Aorta (tissue), 5 donors: Measurements from ENCODE around the gene CRY1. TPM values are rescaled to one million over a fixed set of nuclear protein-coding genes. Genes with fewer than 3 reads are reported as not detected.

Experiments used
- ATAC-seq: fragments of 200-7000 bp; cut with Tn5 transposase; one replicate; pipeline ENCODE4 v1.9.1; 2022; ENCODE audit warnings: moderate library complexity; ENCODE audit not compliant: low FRiP score
- DNase-seq, 2 donors: peaks; one replicate each; pipeline ENCODE4 v3.0.0-alpha.2; 2020
- H3K27ac ChIP-seq, 2 donors: one replicate each; pipeline ENCODE4 v1.5.1; 2013; ENCODE audit warnings: low read length in 2 of 2, mild to moderate bottlenecking in 2 of 2, moderate library complexity in 2 of 2, control low read depth in 1 of 2, inconsistent platforms in 1 of 2, low read depth in 1 of 2
- H3K27me3 ChIP-seq, 2 donors: one replicate each; pipeline ENCODE4 v1.6.1; 2013; ENCODE audit warnings: control low read depth in 1 of 2, low read length in 1 of 2, mild to moderate bottlenecking in 1 of 2, moderate library complexity in 1 of 2; ENCODE audit not compliant: insufficient read depth in 2 of 2, control insufficient read depth in 1 of 2
- H3K36me3 ChIP-seq, 2 donors: one replicate each; pipeline ENCODE4 v1.6.1; 2013; ENCODE audit warnings: control low read depth in 1 of 2, low read length in 1 of 2, mild to moderate bottlenecking in 1 of 2; ENCODE audit not compliant: insufficient read depth in 2 of 2, control insufficient read depth in 1 of 2
- H3K4me1 ChIP-seq, 2 donors: one replicate each; pipeline ENCODE4 v1.6.1; 2013; ENCODE audit warnings: low read length in 2 of 2, control low read depth in 1 of 2, mild to moderate bottlenecking in 1 of 2, moderate library complexity in 1 of 2; ENCODE audit not compliant: insufficient read depth in 2 of 2, control insufficient read depth in 1 of 2
- H3K4me3 ChIP-seq, 2 donors: one replicate each; pipeline ENCODE4 v1.5.1; 2013; ENCODE audit warnings: low read length in 2 of 2, control low read depth in 1 of 2, mild to moderate bottlenecking in 1 of 2
- H3K9me3 ChIP-seq: one replicate; pipeline ENCODE4 v1.6.1; 2013; ENCODE audit warnings: mild to moderate bottlenecking, low read length; ENCODE audit not compliant: control insufficient read depth
- WGBS, 2 donors: extraction: QIAGEN DNeasy Blood & Tissue Kit; methylation state at CpG; one replicate each; pipeline ENCODE4 v1.1.7; 2013; 5-methylcytosine and 5-hydroxymethylcytosine counted together
- intact Hi-C, 2 donors: fragments of 100-400 bp; cut with DNase I; formaldehyde crosslinking; loops; one replicate each; pipeline versions ENCODE4 v1.14.2 to v1.15.0; 2022
- polyA plus RNA-seq, 2 donors: library from polyadenylated mRNA; stranded (reverse); fragments of 200-250 nt; gene quantifications; one replicate each; pipeline ENCODE4 v1.2.3, GENCODE V29; 2013
- total RNA-seq, 2 donors: library from RNA; stranded (reverse); fragmentation: NEBNext Ultra II Directional; extraction: Animal tissue kit (Norgen Biotek cat#: 25700); gene quantifications; one replicate each; pipeline ENCODE4 v1.2.1, GENCODE V29; 2021
- donor health status: healthy with polysubstance abuse.
- donor health status: Bipolar disorder and iron deficiency.
- donor health status: DM: no; HTN: no; CAD: no.
- donor health status: DM: no; HTN: no; CAD: no.
- donor health status: DM: yes; HTN: yes; CAD: no.

CRY1 gene
- total and polyA plus RNA-seq, 4 donors: 7.5 to 40.6 (median 15.4) TPM

GRCh38 chr12:106964526-106964925 is 128.8 kb downstream of the CRY1 start:
- Histone ChIP-seq H3K4me1 (peaks cover 0 to 9% of the 10 kb centered on the region in 2 donors), H3K9me3 (no peaks in the 10 kb centered on the region), H3K36me3 (no peaks in the 10 kb centered on the region), H3K27ac (no peak overlapping the region), H3K4me3 (no peak overlapping the region), H3K27me3 (no peaks in the 10 kb centered on the region)
- no peak for ATAC-seq
- 77 to 83% methylated on average over 2 of the region's 2 CpGs for WGBS, 2 donors
- DNase-seq: no peak
- intact Hi-C loops: no loop called here

- Histone ChIP-seq H3K9me3 (no peaks in the 10 kb centered on the region), H3K27me3 (no peaks in the 10 kb centered on the region), H3K4me3 (no peak overlapping the region), H3K27ac (no peak overlapping the region), H3K4me1 (peaks cover 0 to 9% of the 10 kb centered on the region in 2 donors), H3K36me3 (no peaks in the 10 kb centered on the region)
- ATAC-seq (no peak), DNase-seq (no peak)
- 42 to 49% methylated on average over 3 of the region's 3 CpGs for WGBS, 2 donors
- intact Hi-C loops: no loop called here
These were observed 131.1 kb downstream of the CRY1 start for GRCh38 chr12:106962286-106962685.

GRCh38 chr12:106960443-106960842 is 132.9 kb downstream of the CRY1 start:
- no peaks in the 10 kb centered on the region for H3K27me3 ChIP-seq
- intact Hi-C loops: no loop called here
- no peaks in the 10 kb centered on the region for H3K36me3 ChIP-seq
- H3K27ac ChIP-seq: no peak overlapping the region
- no peaks in the 10 kb centered on the region for H3K9me3 ChIP-seq
- no peak for ATAC-seq
- no peak for DNase-seq
- H3K4me1 ChIP-seq: peaks cover 0 to 9% of the 10 kb centered on the region in 2 donors
- H3K4me3 ChIP-seq: no peak overlapping the region
- 14 to 21% methylated on average over 3 of the region's 3 CpGs for WGBS, 2 donors

DNA sequence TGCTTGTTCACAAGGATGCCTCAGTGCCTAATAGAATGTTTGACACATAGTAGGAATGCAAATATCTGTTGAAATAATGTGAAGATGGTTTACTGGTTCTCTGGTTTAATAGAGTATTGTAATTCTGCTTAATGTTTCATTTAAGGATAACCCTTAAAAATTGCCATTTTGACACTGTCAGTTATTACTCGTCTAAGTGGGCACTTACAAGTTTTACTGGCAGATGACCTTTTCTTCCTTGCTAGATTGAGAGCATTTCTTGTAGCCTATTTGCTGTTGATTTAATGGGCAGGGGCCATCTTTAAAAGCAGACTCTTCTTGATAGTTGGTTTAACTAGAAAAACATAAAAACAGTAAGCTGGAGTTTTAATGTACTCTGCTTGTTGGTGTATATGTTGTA is 135.8 kb downstream of the CRY1 start:
- H3K36me3 ChIP-seq: no peaks in the 10 kb centered on the region
- H3K4me1 ChIP-seq: peaks cover 0 to 5% of the 10 kb centered on the region in 2 donors
- no peak for ATAC-seq
- WGBS, 2 donors: 4 to 6% methylated on average over 1 of the region's 1 CpG
- peak overlapping the region; percentile 74 to 95 for H3K4me3 ChIP-seq
- intact Hi-C loops: loop anchor here (2.0 to 5.0 kb wide), 3 partner anchors 135 to 183 kb away; partner anchors contain the start of genes CRY1 (in 2 of the 2) and RIC8B (in 1 of the 2)
- no peaks in the 10 kb centered on the region for H3K9me3 ChIP-seq
- H3K27ac ChIP-seq: no peak overlapping the region
- no peak for DNase-seq
- no peaks in the 10 kb centered on the region for H3K27me3 ChIP-seq

GRCh38 chr12:106956048-106956578 is 137.2 kb downstream of the CRY1 start:
- DNase-seq (peak; percentile 80 to 92), ATAC-seq (peak; percentile 82)
- peaks cover 0 to 5% of the 10 kb centered on the region in 2 donors for H3K4me1 ChIP-seq
- H3K4me3 ChIP-seq: peak overlapping the region; percentile 74 to 95
- H3K27me3 ChIP-seq: no peaks in the 10 kb centered on the region
- 1% methylated on average over 30 to 34 of the region's 34 CpGs for WGBS, 2 donors
- intact Hi-C loops: loop anchor here (1.0 to 5.0 kb wide), 4 partner anchors 31 to 181 kb away; partner anchors contain the start of genes CRY1 (in 2 of the 2), MTERF2 (in 1 of the 2) and RIC8B (in 1 of the 2)
- no peaks in the 10 kb centered on the region for H3K9me3 ChIP-seq
- H3K36me3 ChIP-seq: no peaks in the 10 kb centered on the region
- peak overlapping the region; percentile 72 to 89 for H3K27ac ChIP-seq

DNA sequence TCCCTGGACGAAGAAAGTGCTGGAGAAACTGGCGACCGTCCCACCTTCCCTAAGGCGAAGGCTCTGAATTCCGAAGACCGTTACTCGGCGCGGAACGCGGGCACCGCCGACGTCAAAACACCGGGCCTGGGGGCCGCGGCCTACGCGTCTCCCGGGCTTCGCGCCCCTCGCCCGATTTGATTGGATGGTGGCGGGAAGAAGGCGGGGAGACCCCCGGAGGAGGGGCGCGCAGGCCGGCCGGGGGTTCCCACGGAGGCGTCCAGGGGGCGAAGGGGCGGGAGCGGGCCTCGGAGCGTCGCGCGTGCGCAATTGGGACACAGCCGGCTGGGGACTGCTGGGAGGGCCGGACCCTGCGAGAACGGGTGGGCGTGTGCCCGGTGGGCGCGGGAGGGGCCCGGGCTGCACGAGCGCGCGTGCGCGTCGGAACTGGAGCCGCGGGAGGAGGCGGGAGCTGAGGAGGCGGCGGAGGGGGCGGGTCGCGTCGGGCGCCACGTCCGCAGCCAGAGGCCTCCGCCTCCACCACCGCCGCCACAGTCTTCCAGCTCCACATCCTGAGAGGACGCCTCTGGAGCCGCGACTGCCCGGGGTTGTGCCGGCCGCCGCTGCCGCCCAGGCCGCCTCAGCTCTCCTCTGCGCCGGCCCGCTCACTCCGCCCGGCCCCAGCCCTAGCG is 137.8 kb downstream of the CRY1 start, which contains the start of gene TMEM263:
TSS of gene TMEM263 (plus strand) at position 531 of the 671 bp plus-strand sequence. CDS start 11,210 bp downstream, outside the sequence.
- intact Hi-C loops: loop anchor here (1.0 to 5.0 kb wide), 4 partner anchors 32 to 181 kb away; partner anchors contain the start of genes CRY1 (in 2 of the 2), MTERF2 (in 1 of the 2) and RIC8B (in 1 of the 2)
- H3K36me3 ChIP-seq: no peaks in the 10 kb centered on the region
- 1% methylated on average over 55 to 88 of the region's 88 CpGs for WGBS, 2 donors
- peaks cover 0 to 2% of the 10 kb centered on the region in 2 donors for H3K4me1 ChIP-seq
- no peaks in the 10 kb centered on the region for H3K27me3 ChIP-seq
- H3K9me3 ChIP-seq: no peaks in the 10 kb centered on the region
- H3K27ac ChIP-seq: peak within 1 kb of the TSS; percentile 72 to 89
- peak; percentile 96 to 99 for DNase-seq
- peak within 1 kb of the TSS; percentile 74 to 95 for H3K4me3 ChIP-seq
- peak; percentile 96 for ATAC-seq

DNA sequence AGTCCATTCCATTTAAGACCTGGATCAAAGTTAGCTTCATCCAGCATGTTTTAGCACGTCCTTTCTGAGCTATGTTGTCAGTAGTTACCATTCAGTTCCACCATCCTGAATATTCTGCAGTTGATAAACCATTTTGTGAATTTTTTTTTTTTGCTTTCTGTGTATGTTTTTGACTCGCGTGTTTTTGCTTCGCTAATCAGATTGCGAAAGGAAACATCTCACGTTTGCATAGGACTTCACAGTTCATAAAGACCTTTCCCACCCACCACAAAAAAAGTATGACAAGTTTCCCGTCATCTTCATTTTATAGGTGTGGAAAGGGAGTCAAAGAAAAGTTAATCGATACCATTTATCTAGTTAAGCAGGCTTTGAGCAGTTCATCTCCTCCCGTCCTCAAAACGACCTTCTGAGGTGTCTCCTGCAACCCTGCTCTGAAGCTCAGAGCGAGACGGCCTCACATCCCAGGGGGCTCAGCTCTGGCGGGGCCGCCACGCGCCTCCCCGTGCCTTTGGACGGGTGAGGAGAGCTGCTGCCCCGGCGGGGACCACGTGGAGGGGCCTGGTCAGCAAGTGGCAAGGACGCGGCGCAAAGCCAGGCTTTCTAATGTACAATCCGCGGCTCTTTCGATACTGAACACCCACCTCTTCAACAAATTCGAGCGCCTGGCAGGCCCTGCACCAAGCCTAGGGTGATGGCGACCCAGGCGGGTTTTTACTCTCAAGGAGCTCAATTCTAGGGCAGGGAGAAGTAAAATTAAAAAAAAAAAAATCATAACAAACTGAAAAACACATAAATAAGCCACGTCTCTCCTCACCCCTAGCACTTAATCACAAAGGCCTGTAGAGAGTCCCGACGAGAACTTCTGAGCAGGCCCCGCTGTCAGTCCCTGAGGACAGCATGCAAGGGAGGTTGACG is 138.6 kb downstream of the CRY1 start:
- Histone ChIP-seq H3K9me3 (no peaks in the 10 kb centered on the region), H3K27me3 (no peaks in the 10 kb centered on the region), H3K27ac (peak overlapping the region in 1 of 2 donors; percentile 20), H3K36me3 (no peaks in the 10 kb centered on the region), H3K4me3 (peak overlapping the region; percentile 20 to 95), H3K4me1 (no peaks in the 10 kb centered on the region)
- WGBS, 2 donors: 39 to 45% methylated on average over 36 of the region's 36 CpGs
- DNase-seq (peak; percentile 64 to 80), ATAC-seq (peak; percentile 45)
- intact Hi-C loops: loop anchor here in 1 of 2 donors (5.0 kb wide), 1 partner anchor 138 kb away; the partner anchor contains the start of gene CRY1
